Esophagus squamous epithelium (tissue), 5 donors: ENCODE results near the gene EFNB1. TPM values are rescaled to one million over a fixed set of nuclear protein-coding genes. Genes with fewer than 3 reads are reported as not detected.
A peak's percentile ranks its signal among the peaks of the same experiment; 100 is the strongest.

Source experiments
- DNase-seq: peaks from one replicate; lab custom pipeline; 2025; lab: John Stamatoyannopoulos, UW
- H3K27ac ChIP-seq, 4 donors: fragments of 200-600 bp; sonication (generic); one replicate each; pipeline ENCODE4 v1.5.1; 2016 to 2019; ENCODE audit warnings: mild to moderate bottlenecking in 1 of 4
- H3K27me3 ChIP-seq, 4 donors: fragments of 200-600 bp; sonication (generic); 1 replicate in 3 of 4; 2 replicates in 1 of 4; pipeline versions ENCODE4 v1.5.1 to v1.6.0; 2017 to 2021; ENCODE audit warnings: antibody characterized with exemption in 1 of 4
- H3K36me3 ChIP-seq, 3 donors: fragments of 200-600 bp; sonication (generic); one replicate each; pipeline ENCODE4 v1.5.1; 2016 to 2019
- H3K4me1 ChIP-seq, 3 donors: fragments of 200-600 bp; sonication (generic); one replicate each; pipeline ENCODE4 v1.5.1; 2017 to 2019
- H3K4me3 ChIP-seq, 4 donors: fragments of 200-600 bp; sonication (generic); 1 replicate in 3 of 4; 2 replicates in 1 of 4; pipeline ENCODE4 v1.5.1; 2016 to 2019; ENCODE audit warnings: mild to moderate bottlenecking in 2 of 4, moderate library complexity in 1 of 4
- H3K9me3 ChIP-seq, 3 donors: fragments of 200-600 bp; sonication (generic); one replicate each; pipeline ENCODE4 v1.5.1; 2016 to 2019
- POLR2A ChIP-seq, 4 donors: fragments of 450-650 bp; IDR thresholded peaks; one replicate each; pipeline ENCODE4 v1.6.1; 2017; ENCODE audit warnings: antibody characterized with exemption in 4 of 4, mild to moderate bottlenecking in 4 of 4, moderate library complexity in 3 of 4
- WGBS, 2 donors: methylation state at CpG; one replicate each; pipeline ENCODE4 v1.1.5; 2018; 5-methylcytosine and 5-hydroxymethylcytosine counted together
- intact Hi-C: fragments of 100-400 bp; cut with DNase I; formaldehyde crosslinking; loops from one replicate; pipeline ENCODE4 v1.15.0; 2022
- total RNA-seq, 4 donors: library from RNA; depleted of rRNA; stranded (reverse); fragments of >200 nt; gene quantifications; one replicate each; pipeline ENCODE4 v1.1.0, GENCODE V29; 2016
- TF ChIP-seq, protein P1 (sequence below), 6 experiments: fragments of 450-650 bp in 4 of 6; fragments of 200-600 bp in 2 of 6; sonication (generic) in 2 of 6; IDR thresholded peaks; one replicate each; pipeline ENCODE4 v1.5.1; 2016 to 2019; ENCODE audit warnings: antibody characterized with exemption in 6 of 6, mild to moderate bottlenecking in 4 of 6, moderate library complexity in 4 of 6
- donor health status: DM: yes; HTN: yes; CAD: no.

Gene EFNB1
- total RNA-seq, 4 donors from 2014 or later = 40.4 to 53.4 (median 46.7) TPM

DNA sequence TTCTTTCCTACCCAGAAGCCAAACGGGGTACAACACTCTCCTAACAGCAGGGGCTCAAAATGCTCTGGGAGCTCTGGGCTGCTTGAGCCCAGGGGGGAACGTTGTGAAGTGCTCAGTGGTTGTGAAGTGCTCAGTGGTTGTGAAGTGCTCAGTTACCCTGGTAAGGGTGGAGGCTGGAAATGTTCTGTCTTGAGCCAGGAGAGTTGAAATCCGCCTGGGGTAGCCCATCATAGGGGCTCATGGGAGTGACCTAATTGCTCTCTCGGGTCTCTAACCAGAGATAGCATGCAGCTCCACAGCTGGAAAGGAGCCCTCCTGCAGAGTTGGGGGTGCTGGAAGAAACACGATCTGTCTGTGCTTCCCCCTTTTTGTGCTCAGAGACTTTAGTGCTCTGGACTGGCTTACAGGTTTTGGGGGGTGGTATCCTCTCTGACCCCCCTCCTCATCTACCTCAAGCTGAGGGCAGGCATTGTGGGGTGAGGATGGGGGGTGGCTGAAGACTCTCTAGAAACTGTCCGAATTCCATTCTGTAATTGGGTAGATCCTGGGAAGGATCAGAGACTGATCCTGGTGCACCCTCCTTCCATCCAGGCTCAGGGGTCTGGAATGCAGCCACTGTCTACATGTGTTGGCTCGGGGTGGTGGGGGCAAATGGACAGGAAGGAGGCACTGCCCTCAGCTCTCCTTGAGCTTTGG, 2.7 kb downstream of the EFNB1 start:
- intact Hi-C loops = no loop called here
- WGBS, 2 donors = 0 to 33% methylated on average over 1 to 3 of the region's 7 CpGs
- DNase-seq = no peak
- TF ChIP-seq, protein P1, sequence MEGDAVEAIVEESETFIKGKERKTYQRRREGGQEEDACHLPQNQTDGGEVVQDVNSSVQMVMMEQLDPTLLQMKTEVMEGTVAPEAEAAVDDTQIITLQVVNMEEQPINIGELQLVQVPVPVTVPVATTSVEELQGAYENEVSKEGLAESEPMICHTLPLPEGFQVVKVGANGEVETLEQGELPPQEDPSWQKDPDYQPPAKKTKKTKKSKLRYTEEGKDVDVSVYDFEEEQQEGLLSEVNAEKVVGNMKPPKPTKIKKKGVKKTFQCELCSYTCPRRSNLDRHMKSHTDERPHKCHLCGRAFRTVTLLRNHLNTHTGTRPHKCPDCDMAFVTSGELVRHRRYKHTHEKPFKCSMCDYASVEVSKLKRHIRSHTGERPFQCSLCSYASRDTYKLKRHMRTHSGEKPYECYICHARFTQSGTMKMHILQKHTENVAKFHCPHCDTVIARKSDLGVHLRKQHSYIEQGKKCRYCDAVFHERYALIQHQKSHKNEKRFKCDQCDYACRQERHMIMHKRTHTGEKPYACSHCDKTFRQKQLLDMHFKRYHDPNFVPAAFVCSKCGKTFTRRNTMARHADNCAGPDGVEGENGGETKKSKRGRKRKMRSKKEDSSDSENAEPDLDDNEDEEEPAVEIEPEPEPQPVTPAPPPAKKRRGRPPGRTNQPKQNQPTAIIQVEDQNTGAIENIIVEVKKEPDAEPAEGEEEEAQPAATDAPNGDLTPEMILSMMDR (IDR thresholded peaks at IDR 0.05) = no peak
- no peak for TF ChIP-seq POLR2A (IDR thresholded peaks at IDR 0.05)
- H3K9me3 ChIP-seq = no peaks in the 10 kb centered on the region
- H3K4me1 ChIP-seq = peaks cover 9 to 66% (median 10%) of the 10 kb centered on the region in 3 donors
- H3K27me3 ChIP-seq = peaks cover 0 to 3% (median 0%) of the 10 kb centered on the region in 4 donors
- peak overlapping the region; percentile 59 to 79 (median 72) for H3K4me3 ChIP-seq
- H3K27ac ChIP-seq = peak overlapping the region; percentile 89 to 92 (median 91)
- H3K36me3 ChIP-seq = no peaks in the 10 kb centered on the region

DNA sequence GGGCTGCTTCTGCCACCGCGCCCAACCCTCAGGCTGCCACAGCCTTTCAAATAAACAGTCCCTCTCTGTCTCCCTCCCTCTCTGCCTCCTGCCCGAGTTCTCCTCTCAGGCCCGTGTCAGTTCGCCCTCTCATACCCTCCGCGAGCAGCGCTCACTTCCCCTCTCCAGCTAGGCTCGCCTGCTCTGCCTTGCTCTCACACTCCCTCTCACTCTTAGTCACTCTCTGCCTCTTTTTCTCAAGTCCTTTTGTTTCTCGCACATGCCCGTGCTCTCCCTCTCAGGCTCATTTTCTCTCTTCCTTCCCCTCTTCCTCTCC, 3.2 kb downstream of the EFNB1 start:
- Histone ChIP-seq H3K27ac (peak overlapping the region; percentile 89 to 92 (median 91)), H3K36me3 (no peaks in the 10 kb centered on the region), H3K27me3 (peaks cover 0 to 3% (median 0%) of the 10 kb centered on the region in 4 donors), H3K9me3 (no peaks in the 10 kb centered on the region), H3K4me3 (peak overlapping the region; percentile 59 to 79 (median 72)), H3K4me1 (peaks cover 9 to 71% (median 10%) of the 10 kb centered on the region in 3 donors)
- intact Hi-C loops = no loop called here
- TF ChIP-seq POLR2A (IDR thresholded peaks at IDR 0.05) = peak in 2 of 4 donors; percentile 15 to 32
- TF ChIP-seq, protein P1 (IDR thresholded peaks at IDR 0.05) = no peak
- WGBS, 2 donors = 0 to 27% methylated on average over 9 to 11 of the region's 11 CpGs
- DNase-seq = no peak

- Histone ChIP-seq H3K4me3 (peak overlapping the region; percentile 59 to 79 (median 72)), H3K9me3 (no peaks in the 10 kb centered on the region), H3K4me1 (peaks cover 9 to 77% (median 10%) of the 10 kb centered on the region in 3 donors), H3K36me3 (no peaks in the 10 kb centered on the region), H3K27me3 (peaks cover 0 to 3% (median 0%) of the 10 kb centered on the region in 4 donors), H3K27ac (peak overlapping the region; percentile 89 to 92 (median 91))
- no peak for TF ChIP-seq POLR2A (IDR thresholded peaks at IDR 0.05)
- TF ChIP-seq, protein P1 (IDR thresholded peaks at IDR 0.05) = no peak
- no peak for DNase-seq
- intact Hi-C loops = no loop called here
- 93% methylated on average over 2 of the region's 12 CpGs; no CpG with 5 or more reads in 1 of the 2 donors for WGBS, 2 donors
These were observed 4.0 kb downstream of the EFNB1 start for GRCh38 chrX:68832516-68833447.

GRCh38 chrX:68833448-68833805, 4.6 kb downstream of the EFNB1 start:
- intact Hi-C loops = no loop called here
- H3K9me3 ChIP-seq = no peaks in the 10 kb centered on the region
- no peaks in the 10 kb centered on the region for H3K36me3 ChIP-seq
- no peak for TF ChIP-seq POLR2A (IDR thresholded peaks at IDR 0.05)
- TF ChIP-seq, protein P1 (IDR thresholded peaks at IDR 0.05) = no peak
- WGBS, 2 donors = 61% methylated on average over 3 of the region's 6 CpGs; no CpG with 5 or more reads in 1 of the 2 donors
- H3K27ac ChIP-seq = peak overlapping the region; percentile 67 to 92 (median 91)
- peak overlapping the region in 2 of 4 donors; percentile 77 to 79 for H3K4me3 ChIP-seq
- peaks cover 0 to 3% (median 0%) of the 10 kb centered on the region in 4 donors for H3K27me3 ChIP-seq
- DNase-seq = no peak
- H3K4me1 ChIP-seq = peaks cover 8 to 74% (median 9%) of the 10 kb centered on the region in 3 donors
